ENCODE measurements around the gene SGPP1.
"Not testable (repeated sequence)": the region's sequence is repeated elsewhere in the genome, so short reads cannot be mapped to it uniquely, and the experiment has no call there.

The SGPP1 gene

DNA sequence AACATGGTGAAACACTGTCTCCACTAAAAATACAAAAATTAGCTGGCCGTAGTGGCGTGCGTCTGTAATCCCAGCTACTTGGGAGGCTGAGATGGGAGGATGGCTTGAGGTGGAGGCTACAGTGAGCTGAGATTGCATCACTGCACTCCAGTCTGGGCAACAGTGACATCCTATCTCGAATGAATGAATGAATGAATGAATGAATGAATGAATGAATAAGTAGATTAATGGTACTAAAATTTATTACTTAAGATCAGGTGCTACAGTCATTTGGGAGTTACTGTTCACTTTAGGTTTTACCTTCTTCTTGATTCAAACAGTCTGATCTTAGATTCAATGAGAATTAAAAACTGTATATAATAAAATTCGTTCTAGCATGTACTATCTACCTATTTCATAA lies 54.6 kb downstream of the SGPP1 start:
- no peak for DNase-seq

DNA sequence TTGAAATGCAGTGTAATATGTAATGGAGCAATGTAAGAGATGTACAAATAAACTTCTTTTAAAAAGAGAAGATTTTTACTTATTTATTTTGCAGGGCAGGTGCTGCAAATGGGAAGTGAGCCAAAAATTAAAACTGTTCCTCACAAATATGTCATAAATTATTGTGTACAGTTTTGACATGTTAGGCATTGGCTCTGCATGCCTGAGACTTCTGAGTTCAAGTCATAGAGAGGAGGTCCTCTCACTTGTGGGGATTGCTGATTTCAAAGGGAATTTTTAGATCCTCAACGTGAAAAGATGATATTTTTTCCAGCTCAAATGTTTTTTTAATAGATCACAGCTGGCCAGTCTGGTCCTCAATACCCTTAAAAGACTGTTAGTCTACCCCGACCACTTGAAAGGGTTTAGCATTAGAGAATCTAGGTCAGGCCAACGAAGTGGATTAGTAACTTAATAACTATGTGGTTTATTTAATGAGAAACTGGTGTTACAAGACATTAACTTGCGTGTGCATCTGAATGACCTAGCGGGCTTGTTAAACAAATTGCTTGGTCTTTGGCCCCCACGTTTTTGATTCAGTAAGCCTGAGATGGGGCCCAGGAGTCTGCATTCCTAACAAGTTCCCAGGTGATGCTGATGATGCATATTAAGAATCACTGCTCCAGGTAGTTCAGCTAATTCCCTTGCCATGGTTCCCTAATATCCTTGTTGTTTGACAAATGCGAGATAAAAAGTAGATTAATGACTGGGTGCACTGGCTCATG lies 55.3 kb downstream of the SGPP1 start:
- DNase-seq = no peak

DNA sequence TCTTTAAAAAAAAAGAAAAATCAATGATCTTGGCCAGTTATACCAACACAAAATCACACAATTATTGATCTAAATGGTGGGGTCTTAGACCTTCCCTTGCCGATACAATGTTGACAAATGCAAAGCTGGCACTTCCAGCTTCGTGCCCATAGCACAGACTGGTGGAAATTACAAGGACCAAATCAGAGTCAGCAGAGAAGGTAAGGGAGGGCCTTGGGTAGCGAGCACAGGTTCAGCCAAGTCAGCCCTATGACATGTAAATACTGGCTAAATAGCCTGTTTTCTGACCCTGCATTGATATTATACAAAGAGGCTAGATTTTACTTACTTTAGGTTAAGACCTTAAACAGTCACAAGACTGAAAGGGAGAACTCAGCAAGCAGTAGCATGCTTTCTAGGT lies 55.9 kb downstream of the SGPP1 start:
- no peak for DNase-seq

DNA sequence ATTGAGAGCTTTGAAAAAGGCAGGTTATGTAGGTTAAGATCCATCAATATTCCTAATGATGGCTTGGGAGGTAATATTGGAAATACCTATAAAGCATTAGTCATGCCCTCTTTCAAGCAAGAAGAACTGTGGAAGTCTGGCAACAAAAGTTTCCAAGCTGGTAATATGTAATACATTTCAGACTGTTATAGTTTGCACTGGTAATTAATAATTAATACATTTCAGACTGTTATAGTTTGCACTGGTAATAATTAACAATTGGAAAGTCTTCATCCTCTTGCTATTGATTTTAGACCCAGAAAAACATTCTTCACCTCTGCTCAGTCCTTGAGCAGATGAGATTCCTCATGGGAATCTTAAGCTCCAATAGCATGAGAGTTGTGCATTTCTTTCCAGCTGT lies 57.2 kb downstream of the SGPP1 start:
- no peak for DNase-seq

DNA sequence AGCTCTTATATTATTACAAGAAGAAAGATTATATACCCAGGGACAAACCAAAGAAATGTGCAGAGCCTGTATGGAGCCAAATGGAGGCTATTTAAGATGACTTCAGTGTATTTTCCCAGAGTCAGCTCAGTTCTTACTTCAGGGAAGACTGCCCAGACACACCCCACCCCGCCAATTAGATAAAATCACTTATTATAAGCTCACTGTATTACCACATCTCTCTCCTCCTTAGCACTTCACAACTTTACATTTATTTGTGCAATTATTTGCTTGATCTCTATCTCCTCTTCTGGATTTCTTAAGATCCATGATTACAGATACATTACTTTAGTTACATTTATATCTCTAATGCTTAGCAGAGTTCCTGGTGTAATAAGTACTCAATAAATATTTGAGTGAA lies 61.5 kb downstream of the SGPP1 start:
- no peak for DNase-seq

DNA sequence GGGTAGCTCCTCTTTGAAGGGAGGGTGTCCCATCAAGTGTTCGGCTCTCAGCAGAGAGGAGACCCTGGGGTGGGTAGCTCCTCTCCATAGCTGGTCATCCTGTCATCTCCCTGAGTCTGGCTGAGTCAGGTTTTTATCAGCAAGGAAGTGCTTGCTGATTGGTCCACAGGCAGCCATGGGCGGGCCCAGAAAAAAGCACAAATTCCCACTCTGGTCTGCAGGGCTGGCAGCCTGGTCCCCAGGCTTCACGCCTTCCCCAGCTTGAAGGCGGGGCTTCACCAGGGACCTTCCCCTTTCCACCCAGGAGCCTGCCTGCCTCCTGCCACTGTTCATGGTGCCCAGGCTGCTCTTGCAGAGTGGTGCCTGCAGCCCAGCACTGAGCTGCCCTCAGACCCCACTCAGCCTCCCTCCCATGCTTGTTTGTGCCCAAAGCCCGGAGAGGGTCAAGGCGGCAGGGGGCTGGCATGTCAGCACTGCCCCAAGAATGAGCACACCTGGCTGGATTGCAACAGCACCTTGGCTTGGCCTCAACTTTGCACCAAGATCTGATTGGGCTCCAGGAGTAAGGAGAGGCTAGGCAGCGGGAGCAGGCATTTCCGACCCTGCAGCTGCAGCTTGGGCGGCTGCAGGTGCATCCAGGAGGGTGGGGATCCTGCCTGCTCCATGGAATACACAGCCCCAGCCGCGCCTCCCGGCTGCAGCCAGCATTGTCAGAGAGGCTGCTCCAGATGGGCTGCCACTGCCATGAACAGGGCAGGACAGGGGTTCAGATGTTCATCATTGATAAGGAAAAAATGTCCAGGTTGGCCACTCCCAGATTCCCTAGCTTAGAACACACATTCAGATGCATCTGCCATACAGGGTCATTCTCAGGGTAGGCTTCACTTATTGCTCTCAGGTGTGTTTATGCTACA lies 64.2 kb downstream of the SGPP1 start:
- DNase-seq = peak in 1 of 4 experiments; percentile 9

DNA sequence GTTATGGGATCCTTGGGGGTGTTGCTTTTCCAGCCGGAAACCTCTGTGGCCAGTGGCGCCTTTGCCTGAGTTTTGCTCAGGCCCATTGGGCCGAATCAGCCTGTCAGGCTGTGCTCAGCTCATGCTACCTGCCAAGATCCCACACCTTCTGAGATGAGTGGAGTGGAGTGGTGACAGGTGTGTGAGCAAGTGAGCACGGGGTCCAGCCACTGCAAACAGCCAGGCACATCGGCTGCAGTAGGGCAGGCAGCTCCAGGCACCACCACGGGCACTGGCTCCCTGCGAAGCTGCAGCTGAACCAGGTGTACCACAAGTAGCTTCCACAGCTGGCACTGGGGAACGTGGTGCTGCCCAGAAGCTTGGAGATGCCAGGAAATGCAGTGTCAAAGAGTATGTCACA lies 65.1 kb downstream of the SGPP1 start:
- DNase-seq = no peak

DNA sequence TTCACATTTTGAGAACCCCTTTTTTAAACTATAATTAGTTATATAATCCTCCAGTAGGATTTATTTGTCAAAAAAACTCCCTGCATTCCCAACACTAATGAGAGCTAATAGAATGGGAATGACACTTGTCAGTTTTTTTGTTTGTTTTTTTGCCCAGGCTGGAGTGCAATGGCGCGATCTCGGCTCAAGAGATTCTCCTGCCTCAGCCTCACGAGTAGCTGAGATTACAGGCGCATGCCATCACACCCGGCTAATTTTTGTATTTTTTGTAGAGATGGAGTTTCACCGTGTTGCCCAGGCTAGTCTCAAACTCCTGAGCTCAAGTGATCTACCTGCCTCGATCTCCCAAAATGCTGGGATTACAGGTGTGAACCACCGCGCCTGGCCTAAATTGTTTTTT lies 66.0 kb downstream of the SGPP1 start:
- not testable (repeated sequence) for DNase-seq

DNA sequence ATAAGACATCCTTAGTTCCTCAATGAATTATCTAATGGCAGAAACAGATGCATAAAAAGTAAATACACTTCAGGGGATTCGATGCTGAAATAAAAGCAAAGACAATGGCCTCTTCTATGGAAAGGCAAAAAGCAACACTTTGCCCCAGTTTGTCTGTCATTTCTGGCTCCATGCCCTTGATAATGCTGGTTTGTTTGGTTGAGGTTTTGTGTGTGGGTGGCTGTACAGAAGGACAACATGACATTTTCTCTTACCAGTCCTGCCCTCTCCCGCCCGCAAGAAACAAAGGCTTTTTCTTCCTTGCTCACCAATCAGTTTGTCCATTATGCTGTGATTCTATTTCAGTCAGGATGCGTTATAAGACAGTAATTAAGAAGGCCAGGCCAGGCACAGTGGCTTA lies 68.1 kb downstream of the SGPP1 start:
- DNase-seq = no peak

DNA sequence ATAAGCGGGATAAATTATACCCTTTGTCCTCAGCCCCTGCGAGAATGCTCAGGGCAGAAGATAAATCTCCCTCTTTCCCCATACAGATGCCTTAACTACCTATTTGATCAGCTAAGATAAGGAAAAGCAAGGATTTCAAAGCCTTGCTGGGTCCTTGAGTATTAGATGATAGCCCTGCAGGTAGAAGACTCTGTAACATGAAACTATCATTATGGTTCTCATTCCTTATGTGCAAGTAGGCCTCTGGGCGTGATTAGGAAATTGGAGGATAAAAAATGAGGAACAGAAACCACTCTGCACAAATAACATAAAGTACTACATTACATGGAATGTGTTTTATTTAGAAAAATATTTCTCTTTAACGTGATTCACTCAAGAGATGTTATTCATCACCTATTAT lies 71.7 kb downstream of the SGPP1 start:
- DNase-seq = peak; percentile 52 to 81 (median 67)

DNA sequence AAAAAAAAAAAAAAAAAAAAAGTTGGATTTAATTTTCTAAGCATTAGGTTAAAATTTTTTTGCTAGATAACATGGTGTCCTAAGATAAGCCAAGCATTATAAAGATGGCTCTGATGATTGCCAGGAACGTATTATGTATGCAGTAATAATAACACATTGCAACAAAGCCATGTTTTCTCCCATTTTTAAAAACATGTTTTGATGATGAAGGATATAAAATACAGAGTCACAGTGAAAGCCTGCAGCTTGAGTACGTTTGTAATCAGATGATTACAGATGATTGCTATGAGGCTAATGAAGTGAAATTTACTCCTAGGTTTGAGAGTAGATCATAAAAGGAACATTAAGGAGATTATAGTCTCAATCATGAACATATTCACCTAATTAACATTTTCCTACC lies 72.9 kb downstream of the SGPP1 start:
- no peak for DNase-seq

DNA sequence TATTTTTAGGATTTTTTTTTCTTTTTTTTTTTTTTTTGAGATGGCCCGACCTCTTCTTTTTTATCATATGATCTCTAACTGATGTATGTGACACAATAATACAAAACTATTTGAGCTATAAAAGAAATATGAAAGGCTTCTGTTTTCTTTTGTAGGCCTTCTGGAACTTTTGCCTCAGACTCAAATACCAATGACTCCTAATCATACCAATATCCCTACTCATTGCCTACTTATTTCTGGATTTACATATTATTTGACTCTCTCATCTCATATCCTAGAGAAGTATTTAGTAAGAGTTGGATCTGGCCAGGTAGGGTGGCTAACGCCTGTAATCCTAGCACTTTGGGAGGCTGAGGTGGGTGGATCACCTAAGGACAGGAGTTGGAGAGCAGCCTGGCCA lies 73.5 kb downstream of the SGPP1 start:
- DNase-seq = no peak

DNA sequence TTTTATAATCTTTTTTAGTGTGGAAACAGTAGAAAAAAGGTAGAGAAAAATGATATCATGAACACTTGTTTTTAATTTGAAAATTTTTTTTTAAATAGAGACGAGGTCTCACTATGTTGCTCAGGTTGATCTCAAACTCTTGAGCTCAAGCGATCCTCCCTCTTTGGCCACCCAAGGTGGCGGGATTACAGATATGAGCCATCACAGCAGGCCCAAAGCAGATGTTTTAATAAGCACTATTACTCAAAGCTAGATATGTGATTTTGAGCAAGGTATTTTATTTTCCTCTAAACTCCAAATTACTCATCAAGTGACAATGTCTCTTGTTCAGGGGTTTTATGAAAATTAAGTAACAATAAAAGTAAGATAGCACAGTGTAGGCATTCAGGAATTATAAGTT lies 75.5 kb downstream of the SGPP1 start:
- no peak for DNase-seq

DNA sequence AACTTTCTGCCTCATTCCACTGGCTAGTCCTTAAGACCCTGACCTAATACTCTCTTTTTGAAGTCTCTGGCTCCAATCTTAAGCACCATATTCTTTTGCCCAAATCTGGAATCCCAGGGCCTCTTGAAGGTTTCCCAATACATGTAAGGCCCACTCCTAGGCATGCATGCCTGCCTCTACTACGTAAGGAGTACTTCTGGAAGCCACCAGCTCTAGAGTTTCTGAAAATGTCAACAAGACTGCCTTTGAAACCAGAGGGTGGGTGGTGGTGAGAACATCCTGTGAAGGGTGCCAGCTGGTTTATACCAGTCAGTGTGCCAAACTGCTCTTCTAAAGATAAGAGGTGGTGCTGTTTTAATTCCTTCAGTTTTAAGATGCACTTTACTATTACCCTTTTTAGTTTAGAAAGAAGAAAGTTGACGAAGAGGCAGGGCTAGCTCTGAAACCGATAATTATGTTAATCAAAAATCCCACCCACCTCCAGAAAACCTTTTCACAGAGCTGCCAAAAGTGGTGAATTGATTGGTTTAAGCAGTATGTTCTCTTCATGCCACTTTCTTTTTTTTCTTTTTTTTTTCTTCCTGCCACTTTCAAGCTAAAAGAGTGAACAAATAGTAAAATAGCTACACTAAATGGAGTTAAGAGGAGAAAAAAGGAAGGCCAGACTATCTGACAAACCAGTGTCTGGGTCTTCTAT lies 77.5 kb downstream of the SGPP1 start:
- DNase-seq = no peak

DNA sequence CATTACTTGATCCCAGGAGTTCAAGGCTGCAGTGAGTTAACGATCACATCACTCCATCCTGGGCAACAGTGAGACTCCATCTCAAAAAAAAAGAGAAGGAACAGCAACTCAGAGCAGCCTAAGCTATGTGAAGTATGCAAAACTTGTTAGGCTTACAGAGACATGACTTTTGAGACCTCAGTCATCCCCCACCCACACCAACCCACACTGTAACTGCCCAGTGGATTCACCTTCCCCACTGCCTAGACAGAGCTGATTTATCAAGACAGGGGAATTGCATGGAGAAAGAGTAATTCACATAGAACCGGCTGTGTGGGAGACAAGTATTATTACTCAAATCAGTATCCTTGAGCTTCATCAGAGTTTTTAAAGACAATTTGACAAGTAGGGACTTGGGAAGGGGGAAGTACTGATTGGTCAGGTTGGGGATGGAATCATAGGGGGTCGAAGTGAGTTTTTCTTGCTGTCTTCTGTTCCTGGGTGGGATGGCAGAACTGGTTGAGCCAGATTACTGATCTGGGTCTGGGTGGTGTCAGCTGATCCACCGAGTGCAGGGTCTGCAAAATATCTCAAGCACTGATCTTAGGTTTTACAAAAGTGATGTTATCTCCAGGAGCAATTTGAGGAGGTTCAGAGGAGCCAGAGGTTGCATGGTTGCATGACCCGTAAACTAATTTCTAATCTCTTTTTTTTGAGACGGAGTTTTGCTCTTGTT lies 80.0 kb downstream of the SGPP1 start:
- peak; percentile 36 to 63 (median 55) for DNase-seq

DNA sequence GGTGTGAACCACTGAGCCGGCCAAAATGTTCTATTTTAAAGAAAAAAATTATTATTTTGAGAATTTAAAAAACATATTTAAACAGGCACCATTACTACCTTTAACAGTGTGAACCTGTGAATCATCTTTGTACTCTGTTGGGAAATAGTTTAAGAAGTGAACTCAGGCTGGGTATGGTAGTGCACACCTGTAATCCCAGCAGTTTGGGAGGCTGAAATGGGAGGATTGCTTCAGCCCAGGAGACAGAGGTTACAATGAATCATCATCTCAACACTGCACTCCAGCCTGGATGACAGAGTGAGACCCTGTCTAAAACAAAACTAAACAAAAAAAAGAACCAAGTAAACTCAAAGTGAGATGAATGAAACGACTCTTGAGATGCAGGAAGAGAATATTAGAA lies 83.1 kb downstream of the SGPP1 start:
- DNase-seq = no peak

DNA sequence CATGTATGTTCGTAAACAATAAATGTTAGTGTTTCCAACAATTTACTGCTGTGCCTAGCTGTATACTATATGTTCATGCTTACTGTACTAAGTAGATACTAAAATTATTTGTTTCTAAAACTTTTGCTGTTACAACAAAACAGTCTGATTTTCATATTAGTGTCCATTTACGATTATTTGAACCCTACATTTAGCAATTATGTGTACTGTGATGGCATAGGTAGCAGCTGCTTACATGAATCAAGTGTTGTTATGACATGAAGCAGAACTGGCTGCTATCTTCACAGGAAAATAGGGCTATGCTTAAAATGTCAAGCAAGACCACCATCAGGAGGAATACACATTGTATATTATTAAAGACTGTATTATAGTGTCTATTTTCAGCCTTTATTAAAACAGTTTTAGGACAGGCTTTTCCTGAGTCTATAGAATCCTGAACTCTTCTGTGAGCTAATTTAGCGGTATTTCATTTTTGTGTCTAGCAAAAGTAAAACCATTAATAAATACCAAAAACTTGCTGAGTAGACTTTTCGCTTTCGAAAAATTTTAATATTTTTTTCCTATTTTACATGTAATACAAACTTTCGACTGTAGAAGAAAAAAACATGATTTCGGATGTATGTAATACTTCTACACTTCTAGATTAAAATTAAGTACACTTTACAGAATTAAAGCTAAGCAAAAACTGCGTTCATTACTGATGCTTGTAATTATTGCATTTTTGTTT lies 85.0 kb downstream of the SGPP1 start:
- peak in 2 of 4 experiments; percentile 11 to 24 for DNase-seq

DNA sequence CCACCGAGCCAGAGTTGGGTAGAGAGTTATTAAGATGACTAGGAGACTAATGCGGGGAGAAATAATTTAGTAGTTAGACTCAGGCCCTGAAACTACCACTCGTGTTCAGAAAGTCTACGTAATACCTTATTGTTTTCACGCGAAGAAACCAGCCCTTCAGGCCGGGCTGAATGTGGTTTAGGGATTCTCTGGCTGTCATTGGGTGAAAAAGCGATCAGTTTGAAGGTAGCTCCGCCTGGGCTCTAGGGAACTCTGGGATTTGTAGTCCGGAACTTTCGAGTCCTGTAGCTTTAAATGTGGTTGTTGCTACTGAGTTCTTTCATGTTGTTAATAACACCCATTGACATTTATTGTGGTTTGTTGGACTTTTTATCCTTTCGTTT lies 85.6 kb downstream of the SGPP1 start:
- peak; percentile 90 to 96 (median 94) for DNase-seq

DNA sequence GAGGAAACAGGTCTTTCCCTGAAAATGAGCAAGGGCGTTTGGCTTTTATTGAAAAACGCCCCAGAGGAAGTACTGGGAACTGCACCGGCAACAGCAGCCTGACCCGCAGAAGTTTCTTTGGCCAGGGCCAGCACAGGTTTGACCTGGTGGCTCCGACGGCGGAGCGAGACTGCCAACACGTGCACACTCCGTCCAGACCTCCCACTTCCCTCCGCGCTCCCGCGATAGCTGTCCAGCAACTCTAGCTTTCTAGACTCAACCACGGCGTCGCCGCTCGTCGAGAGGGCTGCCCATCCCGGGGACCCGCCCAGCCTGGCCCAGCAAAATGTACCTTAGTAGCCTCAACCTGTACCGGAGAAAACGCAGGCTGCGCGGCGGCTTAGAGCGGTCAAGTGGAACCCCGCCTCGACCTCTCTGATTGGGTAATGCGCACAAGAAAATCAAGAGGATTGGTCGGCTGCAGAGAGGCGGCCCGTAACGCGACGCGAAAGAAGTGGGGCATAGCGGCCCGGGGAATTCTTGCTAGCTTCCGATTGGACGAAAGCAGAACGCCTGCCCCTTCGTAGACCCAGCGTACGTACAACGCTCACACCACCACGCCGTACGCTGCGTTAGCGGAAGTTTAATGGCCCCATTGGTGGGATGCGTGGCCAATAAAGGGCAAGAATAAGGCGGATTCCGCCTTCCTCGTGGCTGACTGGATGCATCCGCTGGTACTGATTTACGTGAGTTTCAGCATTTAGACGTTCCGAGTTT lies 86.2 kb downstream of the SGPP1 start, which contains the start of gene WDR89:
Gene WDR89 (minus strand): TSS at position 399 of the 756 bp plus-strand sequence. CDS start 41,929 bp downstream, outside the sequence.
- peak; percentile 98 to 100 (median 98) for DNase-seq

DNA sequence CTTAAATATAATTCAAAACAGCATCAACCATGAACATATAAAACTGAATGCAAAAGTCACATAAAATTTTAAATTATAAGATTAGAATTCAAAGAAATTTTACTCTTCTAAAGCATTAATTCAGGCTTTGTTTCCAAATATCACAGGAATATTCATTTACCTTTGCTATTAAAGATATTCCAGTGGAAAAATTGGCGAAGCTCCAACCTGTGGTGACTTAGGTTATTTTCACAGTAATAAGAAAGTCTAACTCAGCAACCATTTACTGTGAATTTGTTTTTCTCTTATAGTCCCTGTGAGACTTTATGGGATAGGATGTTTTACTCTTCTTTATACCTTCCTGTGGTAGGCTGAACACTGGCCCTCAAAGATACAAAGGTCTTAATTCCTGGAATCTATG lies 89.4 kb downstream of the SGPP1 start:
- no peak for DNase-seq

DNA sequence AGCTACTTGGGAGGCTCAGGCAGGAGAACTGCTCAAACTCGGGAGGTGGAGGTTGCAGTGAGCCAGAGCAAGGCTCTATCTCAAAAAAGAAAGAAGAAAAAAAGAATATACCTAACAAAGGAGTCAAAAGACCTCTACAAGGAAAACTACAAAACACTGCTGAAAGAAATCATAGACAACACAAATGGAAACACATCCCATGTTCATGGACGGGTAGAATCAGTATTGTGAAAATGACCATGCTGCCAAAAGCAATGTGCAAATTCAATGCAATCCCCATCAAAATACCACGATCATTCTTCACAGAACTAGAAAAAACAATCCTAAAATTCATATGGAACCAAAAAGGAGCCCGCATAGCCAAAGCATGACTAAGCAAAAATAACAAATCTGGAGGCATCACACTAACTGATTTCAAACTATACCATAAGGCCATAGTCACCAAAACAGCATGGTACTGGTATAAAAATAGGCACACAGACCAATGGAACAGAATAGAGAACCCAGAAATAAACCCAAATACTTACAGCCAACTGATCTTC lies 91.7 kb downstream of the SGPP1 start:
- not testable (repeated sequence) for DNase-seq
